ENCODE results near the gene CIRBP. TPM values are rescaled to one million over a fixed set of nuclear protein-coding genes. Genes with fewer than 3 reads are reported as not detected.
A peak's percentile ranks its signal among the peaks of the same experiment; 100 is the strongest.
"Not testable (repeated sequence)": the region's sequence is repeated elsewhere in the genome, so short reads cannot be mapped to it uniquely, and the experiment has no call there.

CIRBP gene
- total RNA-seq, 3 donors from 2014 or later: 281 to 507 (median 300) TPM

DNA sequence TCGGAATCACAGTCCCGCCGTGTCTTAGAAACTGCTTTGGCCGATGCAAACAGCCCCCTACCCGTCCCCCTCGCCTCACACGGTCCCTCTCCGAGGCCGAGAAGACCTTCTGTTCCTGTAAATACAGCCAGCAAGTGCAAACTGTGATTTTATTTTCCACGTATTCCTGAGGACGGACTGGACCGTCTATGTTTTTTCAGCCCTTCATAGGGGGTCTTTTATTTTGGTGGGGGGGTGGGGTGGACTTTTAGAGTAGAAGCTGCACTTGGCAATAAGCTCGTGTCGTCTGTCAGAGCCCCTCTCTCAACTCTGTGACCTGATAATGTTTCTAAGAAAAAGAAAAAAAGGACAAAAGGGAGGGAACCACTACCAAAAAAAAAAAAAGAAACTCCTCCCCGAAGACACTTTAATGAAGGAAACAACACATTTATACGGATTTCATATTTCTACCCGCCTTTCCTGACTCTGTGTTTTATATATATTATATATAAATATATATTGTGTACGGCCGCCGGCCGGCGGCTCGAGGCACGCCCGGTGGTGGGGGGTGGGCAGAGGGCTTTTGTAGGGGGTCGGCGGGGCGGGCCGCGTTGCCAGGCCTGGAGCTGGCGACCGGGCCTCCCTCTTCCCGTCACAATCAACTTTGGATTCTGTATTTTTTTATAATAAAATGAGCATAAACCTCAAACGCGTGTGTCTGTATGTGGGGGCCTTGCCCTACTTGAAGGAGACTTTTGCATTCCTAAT, 31.8 kb downstream of the CIRBP start:
- ATAC-seq (no peak), DNase-seq (no peak)
- no peak overlapping the region for H3K4me3 ChIP-seq
- H3K9me3 ChIP-seq: no peaks in the 10 kb centered on the region
- peaks cover 9% of the 10 kb centered on the region for H3K4me1 ChIP-seq (ENCODE audit: low read depth)
- TF ChIP-seq, protein P1, sequence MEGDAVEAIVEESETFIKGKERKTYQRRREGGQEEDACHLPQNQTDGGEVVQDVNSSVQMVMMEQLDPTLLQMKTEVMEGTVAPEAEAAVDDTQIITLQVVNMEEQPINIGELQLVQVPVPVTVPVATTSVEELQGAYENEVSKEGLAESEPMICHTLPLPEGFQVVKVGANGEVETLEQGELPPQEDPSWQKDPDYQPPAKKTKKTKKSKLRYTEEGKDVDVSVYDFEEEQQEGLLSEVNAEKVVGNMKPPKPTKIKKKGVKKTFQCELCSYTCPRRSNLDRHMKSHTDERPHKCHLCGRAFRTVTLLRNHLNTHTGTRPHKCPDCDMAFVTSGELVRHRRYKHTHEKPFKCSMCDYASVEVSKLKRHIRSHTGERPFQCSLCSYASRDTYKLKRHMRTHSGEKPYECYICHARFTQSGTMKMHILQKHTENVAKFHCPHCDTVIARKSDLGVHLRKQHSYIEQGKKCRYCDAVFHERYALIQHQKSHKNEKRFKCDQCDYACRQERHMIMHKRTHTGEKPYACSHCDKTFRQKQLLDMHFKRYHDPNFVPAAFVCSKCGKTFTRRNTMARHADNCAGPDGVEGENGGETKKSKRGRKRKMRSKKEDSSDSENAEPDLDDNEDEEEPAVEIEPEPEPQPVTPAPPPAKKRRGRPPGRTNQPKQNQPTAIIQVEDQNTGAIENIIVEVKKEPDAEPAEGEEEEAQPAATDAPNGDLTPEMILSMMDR (IDR thresholded peaks at IDR 0.05): no peak
- intact Hi-C loops (cut with DNase I, micrococcal nuclease): no loop called here
- H3K36me3 ChIP-seq (ENCODE audit: low read depth): no peaks in the 10 kb centered on the region

DNA sequence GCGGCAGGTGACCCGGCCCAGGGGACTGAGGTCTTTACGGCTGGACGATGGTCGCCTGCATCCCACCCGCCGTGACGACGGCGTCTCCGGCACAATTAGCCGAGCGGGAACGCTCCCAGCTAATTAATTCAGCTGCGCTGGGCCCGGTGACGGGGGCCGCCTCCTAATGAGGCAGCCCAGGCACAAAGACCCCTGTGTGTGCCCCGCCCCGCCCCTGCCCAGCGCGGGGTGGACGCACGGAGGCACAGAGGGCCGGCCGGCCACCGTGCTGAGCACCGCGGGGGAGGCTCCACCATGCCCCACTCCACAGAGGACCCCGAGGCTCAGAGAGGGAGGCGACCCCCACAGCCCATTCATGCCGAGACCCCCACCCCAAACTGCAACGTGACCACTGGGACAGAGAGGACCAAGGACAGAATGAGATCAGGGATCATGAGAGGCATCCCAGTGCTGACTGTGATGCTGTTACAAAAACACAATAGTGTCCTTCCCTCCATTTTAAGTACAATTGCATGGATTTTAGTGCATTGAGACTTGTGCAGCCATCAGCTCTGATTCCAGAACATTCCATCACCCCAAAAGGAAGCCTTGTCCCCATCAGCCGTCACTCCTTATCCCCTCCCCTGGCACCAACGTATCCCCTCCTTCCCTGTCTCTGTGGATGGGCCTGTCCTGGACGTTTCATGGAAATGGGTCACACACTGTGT, 33.6 kb downstream of the CIRBP start:
- TF ChIP-seq, protein P1 (IDR thresholded peaks at IDR 0.05): no peak
- Histone ChIP-seq H3K36me3 (ENCODE audit: low read depth) (no peaks in the 10 kb centered on the region), H3K4me1 (ENCODE audit: low read depth) (peaks cover 9% of the 10 kb centered on the region), H3K4me3 (no peak overlapping the region), H3K9me3 (no peaks in the 10 kb centered on the region)
- intact Hi-C loops (cut with DNase I, micrococcal nuclease): no loop called here
- DNase-seq: no peak
- no peak for ATAC-seq

DNA sequence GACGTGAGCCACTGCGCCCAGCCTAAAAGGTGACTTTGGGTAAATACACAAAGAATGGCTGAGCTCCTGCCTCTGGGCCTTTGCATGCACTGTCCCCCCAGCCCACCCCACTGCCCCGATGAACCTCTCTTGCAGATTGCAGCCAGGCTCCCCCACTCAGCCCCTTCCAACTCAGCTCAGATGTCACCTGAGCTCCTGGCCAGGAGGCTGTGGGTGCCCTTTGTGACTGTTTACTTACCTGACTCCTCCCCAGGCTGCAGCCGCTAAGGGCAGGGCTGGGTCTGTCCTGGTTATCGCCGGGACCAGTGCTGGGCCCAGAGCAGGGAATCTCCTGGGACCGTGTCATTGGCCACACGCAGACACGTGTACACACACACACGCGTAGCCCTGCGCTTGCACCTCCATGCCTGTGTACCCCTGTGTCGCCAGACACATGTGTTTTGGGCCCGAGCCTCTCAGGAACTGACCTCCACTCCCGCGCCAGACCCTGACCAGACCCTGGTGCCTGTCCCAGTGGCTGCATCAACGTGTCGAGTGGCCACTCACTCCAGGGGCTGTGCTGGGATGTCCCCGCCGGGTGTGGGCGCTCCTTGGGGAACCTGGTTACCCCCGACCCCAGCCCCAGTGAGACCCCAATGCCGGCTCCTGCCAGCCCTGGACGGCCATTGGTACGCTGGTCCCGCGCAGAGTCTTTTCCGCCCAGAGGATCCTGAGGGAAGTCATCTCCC, 35.2 kb downstream of the CIRBP start:
- DNase-seq (peak in 2 of 3 donors; percentile 72 to 75), ATAC-seq (peak; percentile 98)
- Histone ChIP-seq H3K9me3 (no peaks in the 10 kb centered on the region), H3K4me3 (no peak overlapping the region), H3K36me3 (ENCODE audit: low read depth) (no peaks in the 10 kb centered on the region), H3K4me1 (ENCODE audit: low read depth) (peaks cover 9% of the 10 kb centered on the region)
- TF ChIP-seq, protein P1 (IDR thresholded peaks at IDR 0.05): no peak
- intact Hi-C loops (cut with DNase I, micrococcal nuclease): no loop called here

DNA sequence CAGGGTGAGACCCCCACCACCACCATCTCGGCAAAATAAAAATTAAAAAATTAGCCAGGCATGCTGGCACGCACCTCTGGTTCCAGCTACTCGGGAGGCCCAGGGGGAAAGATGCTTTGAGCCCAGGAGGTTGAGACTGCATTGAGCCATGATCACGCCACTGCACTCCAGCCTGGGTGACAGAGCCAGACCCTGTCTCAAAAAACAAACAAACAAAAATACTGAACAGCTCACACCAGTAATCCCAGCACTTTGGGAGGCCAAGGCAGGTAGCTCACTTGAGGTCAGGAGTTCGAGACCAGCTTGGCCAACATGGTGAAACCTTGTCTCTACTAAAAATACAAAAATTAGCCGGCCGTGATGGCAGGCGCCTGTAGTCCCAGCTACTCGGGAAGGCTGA, 36.2 kb downstream of the CIRBP start:
- intact Hi-C loops (cut with DNase I, micrococcal nuclease); ATAC-seq: not testable (repeated sequence)

DNA sequence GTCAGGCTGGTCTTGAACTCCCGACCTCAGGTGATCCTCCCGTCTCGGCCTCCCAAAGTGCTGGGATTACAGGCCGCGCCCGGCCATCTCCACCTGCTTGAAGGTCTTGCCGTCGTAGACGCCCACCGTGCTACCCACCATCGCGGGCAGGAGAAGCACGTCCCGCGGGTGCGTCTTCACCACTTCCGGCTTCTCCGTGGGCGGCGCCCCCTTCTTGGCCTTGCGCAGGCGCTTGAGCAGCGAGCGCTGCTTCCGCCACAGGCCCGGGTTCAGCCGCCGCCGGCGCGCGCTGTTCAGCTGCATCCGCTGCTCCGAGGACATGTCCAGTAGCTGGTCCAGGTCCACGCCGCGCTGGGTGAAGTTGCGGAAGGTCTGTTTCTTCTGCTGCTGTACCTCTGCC, 38.2 kb downstream of the CIRBP start:
- Histone ChIP-seq H3K9me3 (no peaks in the 10 kb centered on the region), H3K36me3 (ENCODE audit: low read depth) (no peaks in the 10 kb centered on the region), H3K4me1 (ENCODE audit: low read depth) (peaks cover 9% of the 10 kb centered on the region), H3K4me3 (no peak overlapping the region)
- TF ChIP-seq, protein P1 (IDR thresholded peaks at IDR 0.05): no peak
- intact Hi-C loops (cut with DNase I, micrococcal nuclease): no loop called here
- DNase-seq (no peak), ATAC-seq (no peak)

More for the DNA sequence above, 36.2 kb downstream of the CIRBP start:
- H3K9me3 ChIP-seq; H3K4me3 ChIP-seq; H3K4me1 ChIP-seq (ENCODE audit: low read depth); H3K36me3 ChIP-seq (ENCODE audit: low read depth); DNase-seq: not testable (repeated sequence)
